PC-3 (cell line): ENCODE results near the gene ANKRD66. TPM values are rescaled to one million over a fixed set of nuclear protein-coding genes. Genes with fewer than 3 reads are reported as not detected.
A peak's percentile ranks its signal among the peaks of the same experiment; 100 is the strongest.

Source experiments
- ATAC-seq: fragments of 200-7000 bp; cut with Tn5 transposase; 2 replicates; pipeline ENCODE4 v1.9.1; 2020; ENCODE audit warnings: mild to moderate bottlenecking, moderate library complexity
- BruUV-seq: library from RNA; stranded (reverse); fragments of 400-500 nt; replicated peaks from 2 replicates; lab custom pipeline; 2021; lab: Mats Ljungman, UMichigan
- CTCF ChIA-PET: fragments of 300-600 bp; sonication (Branson Sonifier 250); formaldehyde crosslinking; loops from one replicate; lab custom pipeline; 2022; ENCODE audit warnings: antibody characterized with exemption; lab: Charles Lee
- POLR2A ChIA-PET: fragments of 300-600 bp; sonication (Branson Sonifier 250); formaldehyde crosslinking; loops from one replicate; lab custom pipeline; 2022; ENCODE audit warnings: antibody characterized with exemption; ENCODE audit not compliant: unreplicated experiment; lab: Charles Lee
- DNase-seq: peaks from one replicate; pipeline ENCODE4 v3.0.0-alpha.2; 2015
- H2AFZ ChIP-seq: fragments of 300-600 bp; sonication (generic); 2 replicates; pipeline ENCODE4 v1.6.0; 2016; ENCODE audit warnings: antibody characterized with exemption, low read length
- H3F3A ChIP-seq: fragments of 300-600 bp; sonication (generic); one replicate; pipeline ENCODE4 v1.6.0; 2017; ENCODE audit warnings: antibody characterized with exemption, low read length, control low read depth, mild to moderate bottlenecking; ENCODE audit not compliant: unreplicated experiment
- H3K27ac ChIP-seq: fragments of 300-600 bp; sonication (generic); 2 replicates; pipeline ENCODE4 v1.5.1; 2016; ENCODE audit warnings: mild to moderate bottlenecking, low read length
- H3K27me3 ChIP-seq: fragments of 300-600 bp; sonication (generic); 2 replicates; pipeline ENCODE4 v1.6.1; 2016; ENCODE audit warnings: low read length, mixed read lengths
- H3K36me3 ChIP-seq: fragments of 300-600 bp; sonication (generic); 2 replicates; pipeline ENCODE4 v1.6.1; 2016; ENCODE audit warnings: low read depth, mixed run types, low read length, mixed read lengths
- H3K4me1 ChIP-seq: fragments of 300-600 bp; sonication (generic); 2 replicates; pipeline ENCODE4 v1.5.1; 2016; ENCODE audit warnings: low read length; ENCODE audit not compliant: insufficient read depth
- H3K4me2 ChIP-seq: fragments of 300-600 bp; sonication (generic); 2 replicates; pipeline ENCODE4 v1.6.0; 2016; ENCODE audit warnings: low read length
- H3K4me3 ChIP-seq: fragments of 300-600 bp; sonication (generic); 2 replicates; pipeline ENCODE4 v1.5.1; 2016; ENCODE audit warnings: mild to moderate bottlenecking, low read length, mixed read lengths
- H3K79me2 ChIP-seq: fragments of 300-600 bp; sonication (generic); 2 replicates; pipeline ENCODE4 v1.6.1; 2017; ENCODE audit warnings: low read length, mixed read lengths
- H3K9ac ChIP-seq: fragments of 300-600 bp; sonication (generic); 2 replicates; pipeline ENCODE4 v1.6.0; 2016; ENCODE audit warnings: mild to moderate bottlenecking, low read length
- H3K9me2 ChIP-seq: fragments of 300-600 bp; sonication (generic); replicated peaks from 2 replicates; pipeline ENCODE4 v1.6.1; 2016; ENCODE audit warnings: mixed run types, low read length, mixed read lengths
- H3K9me3 ChIP-seq: fragments of 300-600 bp; sonication (generic); 2 replicates; pipeline ENCODE4 v1.6.1; 2016; ENCODE audit warnings: low read length, mixed read lengths
- H4K20me1 ChIP-seq: fragments of 300-600 bp; sonication (generic); 2 replicates; pipeline ENCODE4 v1.6.1; 2016; ENCODE audit warnings: low read length, mixed read lengths
- CTCF ChIP-seq: fragments of 300-600 bp; sonication (generic); conservative IDR thresholded peaks from 2 replicates; pipeline ENCODE4 v1.5.1; 2017; ENCODE audit warnings: antibody characterized with exemption, low read depth, mild to moderate bottlenecking, low read length
- EZH2 ChIP-seq: fragments of 300-600 bp; sonication (generic); IDR thresholded peaks from one replicate; pipeline ENCODE4 v1.6.1; 2017; ENCODE audit warnings: antibody characterized with exemption, mild to moderate bottlenecking, low read length; ENCODE audit not compliant: unreplicated experiment
- EZH2phosphoT487 ChIP-seq: fragments of 300-600 bp; sonication (generic); IDR thresholded peaks from 2 replicates; pipeline ENCODE4 v1.6.1; 2018; ENCODE audit warnings: mild to moderate bottlenecking, antibody characterized with exemption, low read length, borderline replicate concordance
- intact Hi-C: fragments of 100-400 bp; cut with micrococcal nuclease; formaldehyde crosslinking; loops from 2 replicates; pipeline ENCODE4 v1.9.0; 2023
- total RNA-seq: library from RNA; depleted of rRNA; stranded (reverse); fragments of >200 nt; gene quantifications from 2 replicates; pipeline ENCODE4 v1.2.3, GENCODE V29; 2014

The ANKRD66 gene
- total RNA-seq, 1 experiment from 2014 or later: not detected

GRCh38 chr6:46730921-46731461 is 15.7 kb upstream of the ANKRD66 start:
- H2AFZ ChIP-seq: no peak overlapping the region
- ChIA-PET CTCF (no interaction called here), POLR2A (no interaction called here)
- H3K79me2 ChIP-seq: no peaks in the 10 kb centered on the region
- no TSS peak for BruUV-seq
- no peaks in the 10 kb centered on the region for H4K20me1 ChIP-seq
- H3K9me3 ChIP-seq: no peaks in the 10 kb centered on the region
- no peak overlapping the region for H3K4me2 ChIP-seq
- TF ChIP-seq CTCF: no peak
- TF ChIP-seq EZH2: no peak
- no peak for TF ChIP-seq EZH2phosphoT487
- H3K27me3 ChIP-seq: no peaks in the 10 kb centered on the region
- no peak overlapping the region for H3K9ac ChIP-seq
- ATAC-seq (no peak), DNase-seq (no peak)
- peaks cover 24% of the 10 kb centered on the region for H3K4me1 ChIP-seq
- no peak overlapping the region for H3K27ac ChIP-seq
- no peaks in the 10 kb centered on the region for H3F3A ChIP-seq
- H3K9me2 ChIP-seq: no peaks in the 10 kb centered on the region
- H3K4me3 ChIP-seq: no peak overlapping the region
- H3K36me3 ChIP-seq: no peaks in the 10 kb centered on the region
- intact Hi-C loops: loop anchor here (5.0 kb wide), 1 partner anchor 79 kb away; the partner anchor contains the start of genes CYP39A1 and SLC25A27

GRCh38 chr6:46733341-46733801 is 13.4 kb upstream of the ANKRD66 start:
- intact Hi-C loops: loop anchor here (5.0 kb wide), 1 partner anchor 81 kb away; the partner anchor contains the start of genes CYP39A1 and SLC25A27
- TF ChIP-seq EZH2 (no peak), CTCF (no peak), EZH2phosphoT487 (no peak)
- DNase-seq (no peak), ATAC-seq (no peak)
- H3K9ac ChIP-seq: peak overlapping the region; percentile 2; the same call in 1 of the 2 replicates
- H3K9me3 ChIP-seq: no peaks in the 10 kb centered on the region
- H4K20me1 ChIP-seq: no peaks in the 10 kb centered on the region
- ChIA-PET CTCF (interaction anchor here (1.1 kb wide), 1 partner anchor 27 kb away, joined by 3 read pairs; no protein-coding TSS in a partner anchor), POLR2A (no interaction called here)
- no peaks in the 10 kb centered on the region for H3F3A ChIP-seq
- no peak overlapping the region for H2AFZ ChIP-seq
- BruUV-seq: no TSS peak
- no peaks in the 10 kb centered on the region for H3K79me2 ChIP-seq
- H3K4me3 ChIP-seq: no peak overlapping the region
- H3K36me3 ChIP-seq: no peaks in the 10 kb centered on the region
- peaks cover 40% of the 10 kb centered on the region for H3K4me1 ChIP-seq
- no peaks in the 10 kb centered on the region for H3K27me3 ChIP-seq
- peak overlapping the region; percentile 99; the same call in 1 of the 2 replicates for H3K4me2 ChIP-seq
- peak overlapping the region; percentile 59 for H3K27ac ChIP-seq
- H3K9me2 ChIP-seq: no peaks in the 10 kb centered on the region
